SK-N-SH treated with all-trans-retinoic acid at 6 μM for 48 hours (cell line): ENCODE measurements around the gene PKD1.
"Not testable (repeated sequence)": the region's sequence is repeated elsewhere in the genome, so short reads cannot be mapped to it uniquely, and the experiment has no call there.

Source experiments
- ATAC-seq: fragments of 200-7000 bp; cut with Tn5 transposase; 3 replicates; pipeline ENCODE4 v1.9.1; 2020; ENCODE audit warnings: mild to moderate bottlenecking, moderate library complexity
- CREB5 ChIP-seq: fragments of 250-450 bp; sonication (Bioruptor Pico); IDR thresholded peaks from 2 replicates; pipeline ENCODE4 v1.5.1; 2020; ENCODE audit warnings: low read depth, mild to moderate bottlenecking, moderate library complexity
- ISL1 ChIP-seq: fragments of 250-450 bp; sonication (Bioruptor Pico); IDR thresholded peaks from 2 replicates; pipeline ENCODE4 v2.1.2; 2022; ENCODE audit warnings: mild to moderate bottlenecking, moderate library complexity
- PATZ1 ChIP-seq: fragments of 250-450 bp; sonication (Bioruptor Pico); IDR thresholded peaks from 2 replicates; pipeline ENCODE4 v1.8.0; 2020; ENCODE audit warnings: mild to moderate bottlenecking, moderate library complexity, borderline replicate concordance
- POU6F1 ChIP-seq: fragments of 250-450 bp; sonication (Bioruptor Pico); IDR thresholded peaks from 2 replicates; pipeline ENCODE4 v1.8.0; 2021; ENCODE audit warnings: low read depth, mild to moderate bottlenecking, moderate library complexity, borderline replicate concordance
- PPARA ChIP-seq: fragments of 250-450 bp; sonication (Bioruptor Pico); IDR thresholded peaks from 2 replicates; pipeline ENCODE4 v1.5.0; 2020; ENCODE audit warnings: mild to moderate bottlenecking, borderline replicate concordance
- RARB ChIP-seq: fragments of 250-450 bp; sonication (Bioruptor Pico); IDR thresholded peaks from 2 replicates; pipeline ENCODE4 v1.8.0; 2021; ENCODE audit warnings: mild to moderate bottlenecking, moderate library complexity
- TCF4 ChIP-seq: fragments of 250-450 bp; sonication (Bioruptor Pico); IDR thresholded peaks from 2 replicates; pipeline ENCODE4 v1.8.0; 2021; ENCODE audit warnings: mild to moderate bottlenecking, moderate library complexity, borderline replicate concordance
- ZC3H10 ChIP-seq: fragments of 250-450 bp; sonication (Bioruptor Pico); IDR thresholded peaks from 2 replicates; pipeline ENCODE4 v1.5.1; 2021; ENCODE audit warnings: mild to moderate bottlenecking, moderate library complexity
- ZFP3 ChIP-seq: fragments of 250-450 bp; sonication (Bioruptor Pico); IDR thresholded peaks from 2 replicates; pipeline ENCODE4 v1.5.0; 2020; ENCODE audit warnings: mild to moderate bottlenecking, moderate library complexity
- ZFP30 ChIP-seq: fragments of 450-650 bp; formaldehyde crosslinking; IDR thresholded peaks from 2 replicates; pipeline ENCODE4 v1.5.0; 2022; ENCODE audit warnings: mild to moderate bottlenecking, moderate library complexity
- ZNF565 ChIP-seq: fragments of 450-650 bp; formaldehyde crosslinking; conservative IDR thresholded peaks from 2 replicates; pipeline ENCODE4 v1.5.0; 2020; ENCODE audit warnings: low read depth, mild to moderate bottlenecking, moderate library complexity

PKD1 gene

GRCh38 chr16:2142942-2143877 lies 7.5 kb upstream of the PKD1 start (continued):
- no peak for TF ChIP-seq CREB5 (CRISPR knock-in tag)
- no peak for TF ChIP-seq TCF4 (CRISPR knock-in tag)
- no peak for TF ChIP-seq PPARA (CRISPR knock-in tag)
- TF ChIP-seq RARB = no peak
- TF ChIP-seq POU6F1 (CRISPR knock-in tag) = no peak
- TF ChIP-seq ZFP30 (CRISPR knock-in tag) = no peak
- no peak for TF ChIP-seq ZC3H10 (CRISPR knock-in tag)
- no peak for TF ChIP-seq ZNF565
- TF ChIP-seq ISL1 = no peak
- no peak for TF ChIP-seq PATZ1 (CRISPR knock-in tag)

- not testable (repeated sequence) for ATAC-seq
Measured at GRCh38 chr16:2135071-2135470, 627 bp downstream of the PKD1 start.

GRCh38 chr16:2133797-2134196 lies 1.9 kb downstream of the PKD1 start:
- ATAC-seq = not testable (repeated sequence)

- ATAC-seq = not testable (repeated sequence)
Measured at GRCh38 chr16:2129890-2130447, 5.7 kb downstream of the PKD1 start.

GRCh38 chr16:2129251-2129650 lies 6.4 kb downstream of the PKD1 start:
- not testable (repeated sequence) for ATAC-seq

- ATAC-seq = not testable (repeated sequence)
Measured at GRCh38 chr16:2127630-2128280, 7.9 kb downstream of the PKD1 start.

- TF ChIP-seq ZFP3 (CRISPR knock-in tag) = peak; percentile 92
Measured at GRCh38 chr16:2126928-2127556, 8.7 kb downstream of the PKD1 start.

GRCh38 chr16:2126161-2126743 lies 9.4 kb downstream of the PKD1 start:
- ATAC-seq = peak; percentile 13; the same call in 2 of the 3 replicates

More at GRCh38 chr16:2126928-2127556, 8.7 kb downstream of the PKD1 start:
- ATAC-seq = not testable (repeated sequence)

GRCh38 chr16:2125609-2126008 lies 10.1 kb downstream of the PKD1 start:
- not testable (repeated sequence) for ATAC-seq
